HEK293 (cell line): Measurements from ENCODE around the gene ACBD3.

Experiments
- BCL11A ChIP-seq: fragments of 450-650 bp; formaldehyde crosslinking; IDR thresholded peaks from 2 replicates; pipeline ENCODE4 v1.5.1; 2016; ENCODE audit warnings: low read depth, missing biosample characterization, missing genetic modification characterization
- KLF17 ChIP-seq: fragments of 450-650 bp; formaldehyde crosslinking; IDR thresholded peaks from 2 replicates; pipeline ENCODE4 v1.5.1; 2016; ENCODE audit warnings: missing biosample characterization, missing genetic modification characterization
- PATZ1 ChIP-seq: fragments of 450-650 bp; formaldehyde crosslinking; IDR thresholded peaks from 2 replicates; pipeline ENCODE4 v1.5.1; 2016; ENCODE audit warnings: missing biosample characterization, missing genetic modification characterization
- PRDM10 ChIP-seq: fragments of 450-650 bp; formaldehyde crosslinking; IDR thresholded peaks from 2 replicates; pipeline ENCODE4 v1.5.1; 2016; ENCODE audit warnings: missing biosample characterization, missing genetic modification characterization
- REPIN1 ChIP-seq: fragments of 450-650 bp; formaldehyde crosslinking; IDR thresholded peaks from 2 replicates; pipeline ENCODE4 v1.5.1; 2017; ENCODE audit warnings: missing biosample characterization, missing genetic modification characterization, low read depth
- WT1 ChIP-seq: fragments of 450-650 bp; formaldehyde crosslinking; IDR thresholded peaks from 2 replicates; pipeline ENCODE4 v1.5.1; 2016; ENCODE audit warnings: missing biosample characterization, missing genetic modification characterization
- YY2 ChIP-seq: fragments of 450-650 bp; formaldehyde crosslinking; IDR thresholded peaks from 2 replicates; pipeline ENCODE4 v1.5.1; 2016; ENCODE audit warnings: missing biosample characterization, missing genetic modification characterization
- ZBTB1 ChIP-seq: fragments of 450-650 bp; formaldehyde crosslinking; IDR thresholded peaks from 2 replicates; pipeline ENCODE4 v1.5.1; 2016; ENCODE audit warnings: missing biosample characterization, missing genetic modification characterization
- ZBTB7A ChIP-seq: fragments of 450-650 bp; formaldehyde crosslinking; IDR thresholded peaks from 2 replicates; pipeline ENCODE4 v1.5.1; 2016; ENCODE audit warnings: low read depth, missing biosample characterization, missing genetic modification characterization
- ZNF121 ChIP-seq: fragments of 450-650 bp; formaldehyde crosslinking; IDR thresholded peaks from 2 replicates; pipeline ENCODE4 v1.5.1; 2016; ENCODE audit warnings: missing biosample characterization, missing genetic modification characterization
- ZNF24 ChIP-seq: fragments of 450-650 bp; formaldehyde crosslinking; IDR thresholded peaks from 2 replicates; pipeline ENCODE4 v1.5.1; 2016; ENCODE audit warnings: missing biosample characterization, missing genetic modification characterization
- ZNF248 ChIP-seq: fragments of 450-650 bp; formaldehyde crosslinking; IDR thresholded peaks from 2 replicates; pipeline ENCODE4 v1.5.1; 2017; ENCODE audit warnings: missing biosample characterization, missing genetic modification characterization
- ZNF26 ChIP-seq: fragments of 450-650 bp; formaldehyde crosslinking; IDR thresholded peaks from 2 replicates; pipeline ENCODE4 v1.5.1; 2016; ENCODE audit warnings: missing biosample characterization, missing genetic modification characterization
- ZNF274 ChIP-seq, 2 experiments: fragments of 200-500 bp in 1 of 2; fragments of 450-650 bp in 1 of 2; sonication (Bioruptor generic) in 1 of 2; formaldehyde crosslinking in 1 of 2; IDR thresholded peaks; 2 replicates each; pipeline versions ENCODE4 v1.5.1 to v1.6.1; 2014 to 2016; ENCODE audit warnings: borderline replicate concordance in 1 of 2, inconsistent platforms in 1 of 2, low read length in 1 of 2, missing biosample characterization in 1 of 2, missing genetic modification characterization in 1 of 2
- ZNF280D ChIP-seq: fragments of 450-650 bp; formaldehyde crosslinking; IDR thresholded peaks from 2 replicates; pipeline ENCODE4 v1.5.1; 2016; ENCODE audit warnings: missing biosample characterization, missing genetic modification characterization
- ZNF292 ChIP-seq: fragments of 450-650 bp; formaldehyde crosslinking; IDR thresholded peaks from 2 replicates; pipeline ENCODE4 v1.5.1; 2016; ENCODE audit warnings: low read depth, missing biosample characterization, missing genetic modification characterization, borderline replicate concordance
- ZNF514 ChIP-seq: fragments of 450-650 bp; formaldehyde crosslinking; IDR thresholded peaks from 2 replicates; pipeline ENCODE4 v1.5.1; 2016; ENCODE audit warnings: missing biosample characterization, missing genetic modification characterization
- ZNF555 ChIP-seq: fragments of 450-650 bp; formaldehyde crosslinking; conservative IDR thresholded peaks from 2 replicates; pipeline ENCODE4 v1.5.1; 2017; ENCODE audit warnings: missing biosample characterization, mild to moderate bottlenecking, missing genetic modification characterization, inconsistent platforms
- ZNF600 ChIP-seq: fragments of 450-650 bp; formaldehyde crosslinking; IDR thresholded peaks from 2 replicates; pipeline ENCODE4 v1.5.1; 2016; ENCODE audit warnings: missing biosample characterization, missing genetic modification characterization
- ZNF639 ChIP-seq: fragments of 450-650 bp; formaldehyde crosslinking; IDR thresholded peaks from 2 replicates; pipeline ENCODE4 v1.5.1; 2016; ENCODE audit warnings: missing biosample characterization, missing genetic modification characterization
- ZNF660 ChIP-seq: fragments of 450-650 bp; IDR thresholded peaks from 2 replicates; pipeline ENCODE4 v1.5.1; 2018; ENCODE audit warnings: missing biosample characterization, mild to moderate bottlenecking, missing genetic modification characterization
- ZNF776 ChIP-seq: fragments of 450-650 bp; formaldehyde crosslinking; IDR thresholded peaks from 2 replicates; pipeline ENCODE4 v1.5.0; 2017; ENCODE audit warnings: missing biosample characterization, missing genetic modification characterization, borderline replicate concordance
- ZSCAN18 ChIP-seq: fragments of 450-650 bp; formaldehyde crosslinking; IDR thresholded peaks from 2 replicates; pipeline ENCODE4 v1.5.1; 2016; ENCODE audit warnings: missing biosample characterization, missing genetic modification characterization

ACBD3 gene

GRCh38 chr1:226121587-226122400, 64.7 kb downstream of the ACBD3 start (continued):
- TF ChIP-seq ZNF292 (tag by site-specific recombination), result no peak
- peak; percentile 66 for TF ChIP-seq ZNF600 (tag by site-specific recombination)
- no peak for TF ChIP-seq ZNF248 (tag by site-specific recombination)
- no peak for TF ChIP-seq ZBTB1 (tag by site-specific recombination)
- TF ChIP-seq ZNF639 (tag by site-specific recombination), result no peak
- peak; percentile 92 for TF ChIP-seq PRDM10 (tag by site-specific recombination)
- peak; percentile 94 for TF ChIP-seq ZBTB7A
- TF ChIP-seq ZNF776 (tag by site-specific recombination), result no peak
- TF ChIP-seq ZNF514 (tag by site-specific recombination), result no peak
- TF ChIP-seq ZNF555 (tag by site-specific recombination), result no peak
- 0 out of 2 replicates have a peak, but pooled peaks have one; percentile 26 for TF ChIP-seq ZNF121 (tag by site-specific recombination)
- 0 out of 2 replicates have a peak, but pooled peaks have one; percentile 26 for TF ChIP-seq REPIN1 (tag by site-specific recombination)
- peak; percentile 62; the same call in 1 of the 2 replicates for TF ChIP-seq ZNF24
- peak; percentile 94 for TF ChIP-seq ZNF660 (tag by site-specific recombination)
- 0 out of 2 replicates have a peak, but pooled peaks have one; percentile 15 for TF ChIP-seq YY2 (tag by site-specific recombination)
- no peak for TF ChIP-seq ZNF26
- TF ChIP-seq BCL11A (tag by site-specific recombination), result peak; percentile 90; the same call in 1 of the 2 replicates
- TF ChIP-seq WT1 (tag by site-specific recombination), result peak; percentile 62
- TF ChIP-seq KLF17, result peak; percentile 82
- TF ChIP-seq ZSCAN18, result no peak
- TF ChIP-seq ZNF274 (IDR thresholded peaks at IDR 0.05; ENCODE audit: low read length), result no peak
- TF ChIP-seq ZNF274 (tag by site-specific recombination; IDR thresholded peaks at IDR 0.05; ENCODE audit: borderline replicate concordance), result no peak
- no peak for TF ChIP-seq ZNF280D
- TF ChIP-seq PATZ1, result peak; percentile 99
